K562 (cell line): ENCODE results near the gene ITPKB. TPM values are rescaled to one million over a fixed set of nuclear protein-coding genes. Genes with fewer than 3 reads are reported as not detected.

Experiments
- ATAC-seq: fragments of 200-7000 bp; cut with Tn5 transposase; 3 replicates; pipeline ENCODE4 v1.9.1; 2020; ENCODE audit warnings: moderate library complexity
- BruUV-seq: library from RNA; stranded (reverse); fragments of 400-500 nt; replicated peaks from 2 replicates; lab custom pipeline; 2021; lab: Mats Ljungman, UMichigan
- CTCF ChIA-PET: fragments of 300-600 bp; formaldehyde crosslinking; extraction: SDS; loops from one replicate; lab custom pipeline; 2021; ENCODE audit warnings: low intra/inter-chr PET ratio; lab: Yijun Ruan, JAX
- POLR2A ChIA-PET: fragments of 300-600, 350-650 bp; sonication (Branson Sonifier 250); formaldehyde crosslinking; extraction: SDS; loops from one replicate; lab custom pipeline; 2021; ENCODE audit warnings: antibody characterized with exemption, inconsistent platforms; lab: Yijun Ruan, JAX
- DNase-seq, 4 experiments: peaks; one replicate each; pipeline versions ENCODE4 v3.0.0 to v3.0.0-alpha.2; 2011 to 2018; ENCODE audit warnings: low spot score in 3 of 4, mixed read lengths in 3 of 4; ENCODE audit errors: extremely low read depth in 1 of 4
- FAIRE-seq: peaks from 2 replicates; lab custom pipeline; 2011; peaks lifted over from hg19 to GRCh38; lab: Jason Lieb, UNC
- H2AFZ ChIP-seq: 2 replicates; pipeline ENCODE4 v1.6.0; 2011; ENCODE audit warnings: low read depth, low read length, control low read depth, inconsistent platforms
- H3K27ac ChIP-seq: fragments of 200-600 bp; 3 replicates; pipeline ENCODE4 v1.8.0; 2011; ENCODE audit warnings: low read depth, mild to moderate bottlenecking, control low read depth, inconsistent platforms, low read length, moderate library complexity, mixed read lengths; ENCODE audit errors: extremely low read depth
- H3K27me3 ChIP-seq, 2 experiments: fragments of 300-600 bp in 1 of 2; 2 replicates in 1 of 2; 3 replicates in 1 of 2; pipeline versions ENCODE4 v1.6.0 to v1.8.0; 2011; ENCODE audit warnings: inconsistent platforms in 2 of 2, low read length in 2 of 2, mild to moderate bottlenecking in 1 of 2, mixed read lengths in 1 of 2, moderate library complexity in 1 of 2; ENCODE audit not compliant: control insufficient read depth in 2 of 2, insufficient read depth in 2 of 2
- H3K36me3 ChIP-seq: fragments of 300-600 bp; 3 replicates; pipeline ENCODE4 v1.8.0; 2011; ENCODE audit warnings: mild to moderate bottlenecking, low read length, inconsistent platforms; ENCODE audit not compliant: control insufficient read depth, insufficient read depth
- H3K4me1 ChIP-seq, 2 experiments: fragments of 200-600 bp in 1 of 2; replicated peaks in 1 of 2; 2 replicates in 1 of 2; 3 replicates in 1 of 2; pipeline versions ENCODE4 v1.5.1 to v1.8.0; 2011; ENCODE audit warnings: inconsistent platforms in 2 of 2, low read length in 2 of 2, mild to moderate bottlenecking in 1 of 2, mixed read lengths in 1 of 2, moderate library complexity in 1 of 2; ENCODE audit not compliant: control insufficient read depth in 2 of 2, insufficient read depth in 2 of 2
- H3K4me2 ChIP-seq: 2 replicates; pipeline ENCODE4 v1.6.1; 2011; ENCODE audit warnings: low read length, control low read depth, inconsistent platforms, mixed read lengths; ENCODE audit not compliant: insufficient read depth
- H3K4me3 ChIP-seq: fragments of 200-600 bp; sonication (generic), shearing (Covaris generic); 2 replicates; pipeline ENCODE4 v1.5.1; 2016; ENCODE audit warnings: control low read depth, inconsistent platforms
- H3K79me2 ChIP-seq: fragments of 200-600 bp; 3 replicates; pipeline ENCODE4 v1.8.0; 2011; ENCODE audit warnings: low read length, inconsistent platforms; ENCODE audit not compliant: control insufficient read depth, insufficient read depth
- H3K9ac ChIP-seq, 2 experiments: 2 replicates each; pipeline versions ENCODE4 v1.6.0 to v1.6.1; 2011; ENCODE audit warnings: low read depth in 2 of 2, low read length in 2 of 2, control low read depth in 1 of 2, inconsistent platforms in 1 of 2, mild to moderate bottlenecking in 1 of 2, mixed read lengths in 1 of 2; ENCODE audit not compliant: insufficient read depth in 1 of 2
- H3K9me1 ChIP-seq: one replicate; pipeline ENCODE4 v1.6.0; 2011; ENCODE audit warnings: inconsistent platforms, mild to moderate bottlenecking, low read length, moderate library complexity; ENCODE audit not compliant: control insufficient read depth, insufficient read depth
- H3K9me3 ChIP-seq: replicated peaks from 2 replicates; pipeline ENCODE4 v1.5.1; 2011; ENCODE audit warnings: low read depth, low read length, inconsistent platforms; ENCODE audit not compliant: control insufficient read depth, insufficient read depth
- H4K20me1 ChIP-seq: replicated peaks from 2 replicates; pipeline ENCODE4 v1.6.1; 2011; ENCODE audit warnings: low read length, inconsistent platforms, mixed read lengths; ENCODE audit not compliant: control insufficient read depth, insufficient read depth
- DEAF1 ChIP-seq: fragments of 450-650 bp; formaldehyde crosslinking; IDR thresholded peaks from 2 replicates; pipeline ENCODE4 v1.4.0; 2020; ENCODE audit warnings: mild to moderate bottlenecking, moderate library complexity
- MECOM ChIP-seq: fragments of 250-450 bp; sonication (Bioruptor Pico); IDR thresholded peaks from 2 replicates; pipeline ENCODE4 v1.8.0; 2022; ENCODE audit warnings: inconsistent platforms
- SIN3A ChIP-seq, 2 experiments: fragments of 150-350 bp in 1 of 2; IDR thresholded peaks; 2 replicates each; pipeline ENCODE4 v1.6.1; 2011 to 2016; ENCODE audit warnings: borderline replicate concordance in 2 of 2, low read depth in 2 of 2, low read length in 2 of 2, mild to moderate bottlenecking in 2 of 2, moderate library complexity in 2 of 2; ENCODE audit not compliant: control insufficient read depth in 1 of 2
- STAG1 ChIP-seq: sonication (generic); formaldehyde crosslinking; IDR thresholded peaks from 2 replicates; pipeline ENCODE4 v1.5.0; 2020; ENCODE audit warnings: missing genetic modification reagents, borderline replicate concordance
- ZBTB9 ChIP-seq: fragments of 450-650 bp; formaldehyde crosslinking; IDR thresholded peaks from 2 replicates; pipeline ENCODE4 v1.4.0; 2020; ENCODE audit warnings: mild to moderate bottlenecking, moderate library complexity
- ZFP91 ChIP-seq: sonication (generic); formaldehyde crosslinking; IDR thresholded peaks from 2 replicates; pipeline ENCODE4 v1.8.0; 2022; ENCODE audit warnings: mild to moderate bottlenecking, missing genetic modification reagents
- ZNF124 ChIP-seq: sonication (generic); formaldehyde crosslinking; IDR thresholded peaks from 2 replicates; pipeline ENCODE4 v1.8.1; 2022; ENCODE audit warnings: missing genetic modification reagents
- ZNF232 ChIP-seq: sonication (generic); formaldehyde crosslinking; IDR thresholded peaks from 2 replicates; pipeline ENCODE4 v1.8.0; 2022; ENCODE audit warnings: mild to moderate bottlenecking, missing genetic modification reagents
- ZNF668 ChIP-seq: fragments of 250-450 bp; sonication (Bioruptor Pico); IDR thresholded peaks from 2 replicates; pipeline ENCODE4 v1.8.0; 2022; ENCODE audit warnings: mild to moderate bottlenecking, inconsistent platforms
- WGBS: fragments of 100-300 bp; shearing (Covaris generic); methylation state at CpG from one replicate; pipeline ENCODE4 v1.1.6; 2016; ENCODE audit warnings: low coverage, mixed read lengths; ENCODE audit not compliant: insufficient coverage; ENCODE audit errors: missing lambda C conversion rate; 5-methylcytosine and 5-hydroxymethylcytosine counted together
- in situ Hi-C: fragments of 300-500 bp; cut with MboI; formaldehyde crosslinking; loops from 4 replicates; pipeline ENCODE4 v1.15.0; 2018; ENCODE audit warnings: inconsistent platforms, mixed read lengths
- intact Hi-C: fragments of 100-400 bp; cut with micrococcal nuclease; formaldehyde crosslinking; loops from 2 replicates; pipeline ENCODE4 v1.14.2; 2022
- polyA plus RNA-seq, 8 experiments: library from polyadenylated mRNA; depleted of rRNA in 4 of 8; stranded (reverse) in 5 of 8; unstranded in 3 of 8; fragments of >200 nt; fragmentation: Nextera tagmentation in 2 of 8; fragmentation: Illumina TruSeq in 1 of 8; extraction: Ambion mirVana in 2 of 8; extraction: Trizol in 1 of 8; gene quantifications; 2 replicates each; pipeline versions ENCODE4 v1.2.1 to v1.2.3, GENCODE V29; 2011 to 2014; ENCODE audit warnings: inconsistent platforms in 1 of 8, missing spikeins in 1 of 8
- total RNA-seq, 7 experiments: library from RNA; depleted of rRNA in 6 of 7; stranded (reverse); fragments of >200 nt in 6 of 7; fragmentation: Illumina TruSeq in 2 of 7; extraction: Trizol in 2 of 7; gene quantifications; 2 replicates each; pipeline versions ENCODE4 v1.2.1 to v1.2.3, GENCODE V29; 2011 to 2021; ENCODE audit warnings: low replicate concordance in 1 of 7

ITPKB gene
- total and polyA plus RNA-seq, 9 of the 15 experiments (the other 6 are each of a cell fraction or from before 2014, with no cell fraction given): 0.01 to 0.22 TPM; not detected in 7

DNA sequence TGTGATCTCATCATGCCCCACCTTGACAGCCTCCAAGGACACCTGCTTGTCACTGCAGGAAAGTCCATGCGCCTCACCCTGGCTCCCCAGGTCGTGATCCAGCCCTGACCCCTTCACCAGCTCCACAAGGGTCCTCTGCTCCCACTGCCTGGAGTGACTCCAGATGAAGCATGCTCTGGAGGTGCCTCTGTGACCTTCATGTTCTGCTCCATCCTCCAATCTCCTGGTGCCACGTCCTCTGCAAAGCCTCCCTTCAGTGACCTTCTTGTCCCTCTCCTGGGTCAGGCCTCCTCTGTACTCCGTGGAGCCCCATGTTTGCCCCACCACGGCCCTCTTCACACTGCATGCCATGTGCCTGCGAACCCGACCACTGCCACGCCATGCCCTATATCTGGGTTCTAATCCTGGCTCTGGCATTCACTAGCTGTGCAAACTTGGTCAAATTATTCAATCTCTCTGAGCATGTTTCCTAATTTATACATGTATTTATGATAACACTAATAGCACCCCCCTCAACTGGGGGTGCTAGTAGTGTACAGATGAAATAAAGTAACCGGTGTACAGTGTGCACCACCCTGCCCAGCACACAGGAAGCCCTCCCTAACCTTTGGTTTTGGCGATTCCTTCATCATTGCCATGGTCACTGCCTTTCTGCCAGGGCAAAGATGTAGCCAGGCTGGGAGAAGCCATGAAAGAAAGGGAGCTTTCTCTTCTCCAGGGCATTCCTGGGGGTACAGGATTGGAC lies 113.1 kb downstream of the ITPKB start:
- TF ChIP-seq ZNF232: 0 out of 2 replicates have a peak, but pooled peaks have one; percentile 11
- 0 out of 2 replicates have a peak, but pooled peaks have one; percentile 21 for TF ChIP-seq ZFP91 (CRISPR knock-in tag)
- TF ChIP-seq ZBTB9: no peak
- no peak for TF ChIP-seq SIN3A (IDR thresholded peaks at IDR 0.05; ENCODE audit: borderline replicate concordance in 2 of 2, control insufficient read depth in 1 of 2, low read depth in 2 of 2, low read length in 2 of 2)
- no peak for TF ChIP-seq DEAF1 (CRISPR knock-in tag)
- TF ChIP-seq ZNF668 (CRISPR knock-in tag): no peak
- 0 out of 2 replicates have a peak, but pooled peaks have one; percentile 8 for TF ChIP-seq STAG1 (CRISPR knock-in tag)
- TF ChIP-seq ZNF124: no peak
- no peak for TF ChIP-seq MECOM (CRISPR knock-in tag)
- TF ChIP-seq, all 486 proteins: peak for 3
- no peak overlapping the region for H3K9ac ChIP-seq
- H3K4me1 ChIP-seq: no peaks in the 10 kb centered on the region
- POLR2A ChIA-PET: interaction anchor here (0.6 to 1.0 kb wide), 7 partner anchors 10 to 206 kb away, joined by 3 to 6 read pairs (median 3); no protein-coding TSS in a partner anchor
- H3K27ac ChIP-seq: no peak overlapping the region
- no peak overlapping the region for H3K4me3 ChIP-seq
- H3K27me3 ChIP-seq: peaks cover 3 to 45% of the 10 kb centered on the region in 2 experiments; a peak in 3 of 5 replicates
- no peaks in the 10 kb centered on the region for H3K36me3 ChIP-seq
- peak; percentile 65 for ATAC-seq
- BruUV-seq: no TSS peak
- CTCF ChIA-PET: interaction anchor here (1.0 kb wide), 1 partner anchor 812 kb away, joined by 3 read pairs; no protein-coding TSS in a partner anchor
- in situ Hi-C loops: no loop called here
- H3K9me3 ChIP-seq: peaks cover 2% of the 10 kb centered on the region; the same call in 1 of the 2 replicates
- 0 out of 2 replicates have a peak overlapping the region, but pooled peaks have one; percentile 26 for H2AFZ ChIP-seq
- no peak overlapping the region for H3K4me2 ChIP-seq
- WGBS: 7% methylated on average over 10 of the region's 10 CpGs
- no peak for FAIRE-seq
- no peaks in the 10 kb centered on the region for H3K9me1 ChIP-seq
- no peaks in the 10 kb centered on the region for H3K79me2 ChIP-seq
- DNase-seq: no peak
- intact Hi-C loops: no loop called here
- H4K20me1 ChIP-seq: 0 out of 2 replicates have a peak, but pooled peaks cover 5% of the 10 kb centered on the region
